ENCODE results near the gene CHMP3.
"Not testable (repeated sequence)": the region's sequence is repeated elsewhere in the genome, so short reads cannot be mapped to it uniquely, and the experiment has no call there.

The CHMP3 gene

GRCh38 chr2:86593266-86593665 lies 30.0 kb upstream of the CHMP3 start:
- no peak for DNase-seq
- Histone ChIP-seq H3K9me3 (no peaks in the 10 kb centered on the region), H3K27me3 (no peaks in the 10 kb centered on the region), H3K4me1 (no peaks in the 10 kb centered on the region), H3K4me3 (ENCODE audit: low read depth, low read length) (no peak overlapping the region), H3K36me3 (no peaks in the 10 kb centered on the region)
- TF ChIP-seq, protein P1, sequence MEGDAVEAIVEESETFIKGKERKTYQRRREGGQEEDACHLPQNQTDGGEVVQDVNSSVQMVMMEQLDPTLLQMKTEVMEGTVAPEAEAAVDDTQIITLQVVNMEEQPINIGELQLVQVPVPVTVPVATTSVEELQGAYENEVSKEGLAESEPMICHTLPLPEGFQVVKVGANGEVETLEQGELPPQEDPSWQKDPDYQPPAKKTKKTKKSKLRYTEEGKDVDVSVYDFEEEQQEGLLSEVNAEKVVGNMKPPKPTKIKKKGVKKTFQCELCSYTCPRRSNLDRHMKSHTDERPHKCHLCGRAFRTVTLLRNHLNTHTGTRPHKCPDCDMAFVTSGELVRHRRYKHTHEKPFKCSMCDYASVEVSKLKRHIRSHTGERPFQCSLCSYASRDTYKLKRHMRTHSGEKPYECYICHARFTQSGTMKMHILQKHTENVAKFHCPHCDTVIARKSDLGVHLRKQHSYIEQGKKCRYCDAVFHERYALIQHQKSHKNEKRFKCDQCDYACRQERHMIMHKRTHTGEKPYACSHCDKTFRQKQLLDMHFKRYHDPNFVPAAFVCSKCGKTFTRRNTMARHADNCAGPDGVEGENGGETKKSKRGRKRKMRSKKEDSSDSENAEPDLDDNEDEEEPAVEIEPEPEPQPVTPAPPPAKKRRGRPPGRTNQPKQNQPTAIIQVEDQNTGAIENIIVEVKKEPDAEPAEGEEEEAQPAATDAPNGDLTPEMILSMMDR (IDR thresholded peaks at IDR 0.05; ENCODE audit: low read depth, low read length), result no peak

DNA sequence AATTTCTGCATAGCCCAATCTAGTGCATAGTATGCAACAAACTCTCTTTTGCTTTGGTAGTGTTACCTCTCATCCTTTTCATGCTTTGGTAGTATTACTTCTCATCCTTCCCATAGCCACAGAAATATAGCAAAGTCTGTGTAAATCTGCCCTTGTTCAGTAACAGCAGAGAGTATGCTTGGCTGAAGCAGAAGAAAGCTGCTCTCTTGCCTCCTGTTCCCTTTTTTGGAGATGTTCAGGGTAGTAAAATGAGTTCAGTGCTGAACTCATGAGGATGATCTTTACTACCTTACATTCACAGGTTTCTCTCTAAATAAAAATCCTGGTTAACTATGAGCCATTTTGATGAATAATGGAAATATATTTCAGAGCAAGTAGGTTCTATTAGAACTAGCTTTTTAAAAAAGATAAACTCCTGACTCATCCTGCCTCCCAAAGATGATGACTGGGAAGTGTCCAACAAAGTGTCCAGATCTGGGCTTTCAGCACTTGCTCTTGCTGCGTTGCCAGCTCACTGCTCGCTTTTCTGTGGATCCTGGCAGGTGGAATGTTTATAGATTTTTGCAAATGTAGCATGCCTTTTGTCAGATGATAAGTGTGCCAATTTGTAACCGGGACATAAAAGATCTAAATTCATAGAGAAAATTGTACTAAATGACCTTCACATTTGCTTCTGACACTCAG lies 29.4 kb upstream of the CHMP3 start:
- H3K9me3 ChIP-seq, result no peaks in the 10 kb centered on the region
- TF ChIP-seq, protein P1 (IDR thresholded peaks at IDR 0.05; ENCODE audit: low read depth, low read length), result no peak
- DNase-seq, result no peak
- no peaks in the 10 kb centered on the region for H3K36me3 ChIP-seq
- H3K4me3 ChIP-seq (ENCODE audit: low read depth, low read length), result no peak overlapping the region
- no peaks in the 10 kb centered on the region for H3K4me1 ChIP-seq
- no peaks in the 10 kb centered on the region for H3K27me3 ChIP-seq

DNA sequence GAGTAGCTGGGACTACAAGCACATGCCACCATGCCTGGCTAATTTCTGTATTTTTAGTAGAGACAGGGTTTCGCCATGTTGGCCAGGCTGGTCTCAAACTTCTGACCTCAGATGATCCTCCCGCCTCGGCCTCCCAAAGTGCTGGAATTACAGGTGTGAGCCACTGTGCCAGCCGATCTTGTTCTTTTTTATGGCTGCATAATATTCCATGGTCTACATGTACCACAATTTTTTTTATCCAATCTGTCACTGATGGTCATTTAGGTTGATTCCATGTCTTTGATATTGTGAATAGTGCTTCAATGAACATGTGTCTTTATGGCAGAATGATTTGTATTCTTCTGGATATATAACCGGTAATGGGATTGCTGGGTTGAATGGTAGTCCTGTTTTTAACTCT lies 26.5 kb upstream of the CHMP3 start:
- not testable (repeated sequence) for H3K9me3 ChIP-seq; H3K36me3 ChIP-seq; H3K4me3 ChIP-seq (ENCODE audit: low read depth, low read length); H3K27me3 ChIP-seq; H3K4me1 ChIP-seq; DNase-seq

- H3K27me3 ChIP-seq, result no peaks in the 10 kb centered on the region
- DNase-seq, result no peak
- no peaks in the 10 kb centered on the region for H3K9me3 ChIP-seq
- TF ChIP-seq, protein P1 (IDR thresholded peaks at IDR 0.05; ENCODE audit: low read depth, low read length), result no peak
- no peak overlapping the region for H3K4me3 ChIP-seq (ENCODE audit: low read depth, low read length)
- H3K4me1 ChIP-seq, result no peaks in the 10 kb centered on the region
- no peaks in the 10 kb centered on the region for H3K36me3 ChIP-seq
Observed at GRCh38 chr2:86584151-86584913, 21.1 kb upstream of the CHMP3 start.

DNA sequence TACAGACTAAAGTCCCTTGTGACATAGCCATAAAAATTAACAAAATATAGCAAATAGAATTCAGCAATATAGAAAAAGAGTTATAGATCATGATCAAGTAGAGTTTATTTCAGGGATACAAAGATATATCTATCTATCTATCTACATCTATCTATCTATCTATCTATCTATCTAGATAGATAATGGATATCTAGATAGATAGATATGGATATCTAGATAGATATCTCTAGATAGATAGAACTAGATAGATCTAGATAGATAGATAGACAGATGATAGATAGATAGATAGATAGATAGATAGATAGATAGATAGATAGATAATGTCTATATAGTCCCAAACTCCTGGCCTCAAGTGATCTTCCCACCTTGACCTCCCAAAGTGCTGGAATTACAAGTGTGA lies 17.3 kb upstream of the CHMP3 start:
- Histone ChIP-seq H3K9me3 (no peaks in the 10 kb centered on the region), H3K27me3 (no peaks in the 10 kb centered on the region), H3K36me3 (no peaks in the 10 kb centered on the region), H3K4me3 (ENCODE audit: low read depth, low read length) (no peak overlapping the region), H3K4me1 (no peaks in the 10 kb centered on the region)
- TF ChIP-seq, protein P1 (IDR thresholded peaks at IDR 0.05; ENCODE audit: low read depth, low read length), result no peak
- DNase-seq, result no peak

GRCh38 chr2:86577817-86578456 lies 14.7 kb upstream of the CHMP3 start:
- H3K9me3 ChIP-seq, result no peaks in the 10 kb centered on the region
- H3K27me3 ChIP-seq, result no peaks in the 10 kb centered on the region
- no peak overlapping the region for H3K4me3 ChIP-seq (ENCODE audit: low read depth, low read length)
- TF ChIP-seq, protein P1 (IDR thresholded peaks at IDR 0.05; ENCODE audit: low read depth, low read length), result no peak
- no peaks in the 10 kb centered on the region for H3K4me1 ChIP-seq
- no peaks in the 10 kb centered on the region for H3K36me3 ChIP-seq
- DNase-seq, result no peak

All from BE2C (cell line).